ENCODE measurements around the gene PREP. TPM values are rescaled to one million over a fixed set of nuclear protein-coding genes. Genes with fewer than 3 reads are reported as not detected.

PREP gene
- total RNA-seq, 1 donor from 2014 or later = 52.9 TPM

GRCh38 chr6:105326833-105327770 lies 75.8 kb downstream of the PREP start:
- no peak for DNase-seq (ENCODE audit: low spot score)
- Mint-ChIP-seq H3K4me3 (ENCODE audit: low read depth) (no peak overlapping the region), H3K27ac (no peak overlapping the region), H3K9me3 (no peaks in the 10 kb centered on the region), H3K36me3 (ENCODE audit: low read depth) (peaks cover 54% of the 10 kb centered on the region), H3K4me1 (ENCODE audit: low read depth) (peaks cover 6% of the 10 kb centered on the region), H3K27me3 (ENCODE audit: low read depth) (no peaks in the 10 kb centered on the region)
- intact Hi-C loops (cut with micrococcal nuclease) = no loop called here

GRCh38 chr6:105326216-105326615 lies 76.7 kb downstream of the PREP start:
- no peaks in the 10 kb centered on the region for H3K9me3 Mint-ChIP-seq
- intact Hi-C loops (cut with micrococcal nuclease) = no loop called here
- peaks cover 60% of the 10 kb centered on the region for H3K36me3 Mint-ChIP-seq (ENCODE audit: low read depth)
- H3K27ac Mint-ChIP-seq = no peak overlapping the region
- H3K27me3 Mint-ChIP-seq (ENCODE audit: low read depth) = no peaks in the 10 kb centered on the region
- no peak overlapping the region for H3K4me3 Mint-ChIP-seq (ENCODE audit: low read depth)
- no peak for DNase-seq (ENCODE audit: low spot score)
- H3K4me1 Mint-ChIP-seq (ENCODE audit: low read depth) = peaks cover 6% of the 10 kb centered on the region

- Mint-ChIP-seq H3K27me3 (ENCODE audit: low read depth) (no peaks in the 10 kb centered on the region), H3K4me1 (ENCODE audit: low read depth) (peaks cover 6% of the 10 kb centered on the region), H3K36me3 (ENCODE audit: low read depth) (peaks cover 44% of the 10 kb centered on the region), H3K4me3 (ENCODE audit: low read depth) (no peak overlapping the region), H3K9me3 (no peaks in the 10 kb centered on the region), H3K27ac (no peak overlapping the region)
- DNase-seq (ENCODE audit: low spot score) = no peak
- intact Hi-C loops (cut with micrococcal nuclease) = no loop called here
These were observed 78.4 kb downstream of the PREP start for GRCh38 chr6:105324386-105324950.

- intact Hi-C loops (cut with micrococcal nuclease) = no loop called here
- Mint-ChIP-seq H3K9me3 (no peaks in the 10 kb centered on the region), H3K27me3 (ENCODE audit: low read depth) (no peaks in the 10 kb centered on the region), H3K4me3 (ENCODE audit: low read depth) (no peak overlapping the region), H3K27ac (no peak overlapping the region), H3K36me3 (ENCODE audit: low read depth) (peaks cover 41% of the 10 kb centered on the region), H3K4me1 (ENCODE audit: low read depth) (peaks cover 6% of the 10 kb centered on the region)
- no peak for DNase-seq (ENCODE audit: low spot score)
These were observed 80.2 kb downstream of the PREP start for GRCh38 chr6:105322499-105323225.

GRCh38 chr6:105321728-105322127 lies 81.2 kb downstream of the PREP start:
- no peak for DNase-seq (ENCODE audit: low spot score)
- Mint-ChIP-seq H3K4me1 (ENCODE audit: low read depth) (peaks cover 6% of the 10 kb centered on the region), H3K9me3 (no peaks in the 10 kb centered on the region), H3K36me3 (ENCODE audit: low read depth) (peaks cover 42% of the 10 kb centered on the region), H3K27ac (no peak overlapping the region), H3K4me3 (ENCODE audit: low read depth) (no peak overlapping the region), H3K27me3 (ENCODE audit: low read depth) (no peaks in the 10 kb centered on the region)
- intact Hi-C loops (cut with micrococcal nuclease) = no loop called here

- no peak for DNase-seq (ENCODE audit: low spot score)
- H3K4me1 Mint-ChIP-seq (ENCODE audit: low read depth) = peaks cover 6% of the 10 kb centered on the region
- no peaks in the 10 kb centered on the region for H3K27me3 Mint-ChIP-seq (ENCODE audit: low read depth)
- H3K4me3 Mint-ChIP-seq (ENCODE audit: low read depth) = no peak overlapping the region
- H3K9me3 Mint-ChIP-seq = no peaks in the 10 kb centered on the region
- peaks cover 41% of the 10 kb centered on the region for H3K36me3 Mint-ChIP-seq (ENCODE audit: low read depth)
- no peak overlapping the region for H3K27ac Mint-ChIP-seq
- intact Hi-C loops (cut with micrococcal nuclease) = no loop called here
These were observed 81.7 kb downstream of the PREP start for GRCh38 chr6:105321207-105321606.

- Mint-ChIP-seq H3K27ac (no peak overlapping the region), H3K9me3 (no peaks in the 10 kb centered on the region), H3K4me1 (ENCODE audit: low read depth) (peaks cover 6% of the 10 kb centered on the region), H3K27me3 (ENCODE audit: low read depth) (no peaks in the 10 kb centered on the region), H3K36me3 (ENCODE audit: low read depth) (peaks cover 45% of the 10 kb centered on the region), H3K4me3 (ENCODE audit: low read depth) (no peak overlapping the region)
- no peak for DNase-seq (ENCODE audit: low spot score)
- intact Hi-C loops (cut with micrococcal nuclease) = no loop called here
These were observed 82.1 kb downstream of the PREP start for GRCh38 chr6:105320765-105321164.

- Mint-ChIP-seq H3K9me3 (no peaks in the 10 kb centered on the region), H3K4me1 (ENCODE audit: low read depth) (peaks cover 3% of the 10 kb centered on the region)
- intact Hi-C loops (cut with micrococcal nuclease) = no loop called here
These were observed 82.6 kb downstream of the PREP start for GRCh38 chr6:105320271-105320670.

GRCh38 chr6:105319331-105319730 lies 83.6 kb downstream of the PREP start:
- Mint-ChIP-seq H3K4me3 (ENCODE audit: low read depth) (no peak overlapping the region), H3K36me3 (ENCODE audit: low read depth) (peaks cover 46% of the 10 kb centered on the region), H3K27ac (no peak overlapping the region), H3K9me3 (no peaks in the 10 kb centered on the region), H3K4me1 (ENCODE audit: low read depth) (no peaks in the 10 kb centered on the region), H3K27me3 (ENCODE audit: low read depth) (no peaks in the 10 kb centered on the region)
- intact Hi-C loops (cut with micrococcal nuclease) = no loop called here
- no peak for DNase-seq (ENCODE audit: low spot score)

More at GRCh38 chr6:105320271-105320670, 82.6 kb downstream of the PREP start:
- Mint-ChIP-seq H3K36me3 (ENCODE audit: low read depth) (peaks cover 44% of the 10 kb centered on the region), H3K4me3 (ENCODE audit: low read depth) (no peak overlapping the region), H3K27ac (no peak overlapping the region), H3K27me3 (ENCODE audit: low read depth) (no peaks in the 10 kb centered on the region)
- DNase-seq (ENCODE audit: low spot score) = no peak

- no peak overlapping the region for H3K4me3 Mint-ChIP-seq (ENCODE audit: low read depth)
- intact Hi-C loops (cut with micrococcal nuclease) = no loop called here
These were observed 84.2 kb downstream of the PREP start for GRCh38 chr6:105318660-105319059.

GRCh38 chr6:105317607-105318533 lies 85.0 kb downstream of the PREP start:
- no peak overlapping the region for H3K27ac Mint-ChIP-seq

More at GRCh38 chr6:105318660-105319059, 84.2 kb downstream of the PREP start:
- DNase-seq (ENCODE audit: low spot score) = no peak
- no peaks in the 10 kb centered on the region for H3K4me1 Mint-ChIP-seq (ENCODE audit: low read depth)
- peaks cover 47% of the 10 kb centered on the region for H3K36me3 Mint-ChIP-seq (ENCODE audit: low read depth)
- no peaks in the 10 kb centered on the region for H3K9me3 Mint-ChIP-seq
- H3K27ac Mint-ChIP-seq = no peak overlapping the region
- no peaks in the 10 kb centered on the region for H3K27me3 Mint-ChIP-seq (ENCODE audit: low read depth)

GRCh38 chr6:105313211-105313610 lies 89.7 kb downstream of the PREP start:
- intact Hi-C loops (cut with micrococcal nuclease) = no loop called here
- H3K4me3 Mint-ChIP-seq (ENCODE audit: low read depth) = no peak overlapping the region
- no peak for DNase-seq (ENCODE audit: low spot score)
- no peaks in the 10 kb centered on the region for H3K4me1 Mint-ChIP-seq (ENCODE audit: low read depth)
- H3K27ac Mint-ChIP-seq = no peak overlapping the region
- no peaks in the 10 kb centered on the region for H3K9me3 Mint-ChIP-seq
- no peaks in the 10 kb centered on the region for H3K27me3 Mint-ChIP-seq (ENCODE audit: low read depth)
- H3K36me3 Mint-ChIP-seq (ENCODE audit: low read depth) = peaks cover 40% of the 10 kb centered on the region

More at GRCh38 chr6:105317607-105318533, 85.0 kb downstream of the PREP start:
- Mint-ChIP-seq H3K27me3 (ENCODE audit: low read depth) (no peaks in the 10 kb centered on the region), H3K9me3 (no peaks in the 10 kb centered on the region), H3K4me1 (ENCODE audit: low read depth) (no peaks in the 10 kb centered on the region), H3K4me3 (ENCODE audit: low read depth) (no peak overlapping the region), H3K36me3 (ENCODE audit: low read depth) (peaks cover 45% of the 10 kb centered on the region)
- intact Hi-C loops (cut with micrococcal nuclease) = no loop called here
- no peak for DNase-seq (ENCODE audit: low spot score)
